Measurements from ENCODE around the gene FGD5. TPM values are rescaled to one million over a fixed set of nuclear protein-coding genes. Genes with fewer than 3 reads are reported as not detected.

Gene FGD5
- total and polyA plus RNA-seq, 2 experiments from 2014 or later: 7.4 to 12.2 TPM

DNA sequence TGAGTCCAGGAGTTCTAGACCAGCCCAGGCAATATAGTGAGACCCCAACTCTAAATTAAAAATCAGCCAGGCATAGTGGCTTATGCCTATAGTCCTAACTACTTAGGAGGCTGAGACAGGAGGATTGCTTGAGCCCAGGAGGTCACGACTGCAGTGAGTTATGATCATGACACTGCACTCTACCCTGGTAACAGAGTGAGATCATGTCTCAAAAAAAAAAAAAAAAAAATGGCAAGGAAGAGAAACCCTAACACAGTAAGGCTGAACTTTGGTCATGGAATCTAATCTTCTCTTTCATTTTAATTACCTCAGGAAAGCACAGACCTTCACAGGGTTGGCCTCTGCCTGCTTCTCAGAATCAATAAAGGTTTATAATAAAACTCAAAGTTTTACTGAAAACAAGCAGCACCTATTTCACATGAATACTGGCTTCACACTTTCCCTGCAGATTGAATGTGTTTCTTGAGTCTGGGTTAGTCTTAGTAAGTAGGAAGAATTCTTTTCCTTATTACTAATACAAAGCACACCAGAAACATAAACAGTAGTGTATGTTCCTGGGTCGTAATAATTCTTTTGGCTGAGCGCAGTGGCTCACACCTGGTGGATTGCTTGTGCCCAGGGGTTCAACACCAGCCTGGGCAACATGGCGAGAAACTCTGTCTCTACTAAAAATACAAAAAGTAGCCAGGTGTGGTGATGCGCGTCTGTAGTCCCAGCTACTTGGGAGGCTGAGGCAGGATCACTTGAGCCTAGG lies 117.0 kb downstream of the FGD5 start:
- H3K27me3 Mint-ChIP-seq (ENCODE audit: insufficient read depth, low read depth, poor library complexity): no peaks in the 10 kb centered on the region
- Histone ChIP-seq H4K20me1 (replicated peaks; ENCODE audit: insufficient read depth) (peaks cover 4% of the 10 kb centered on the region; the same call in 1 of the 2 replicates), H3K79me2 (replicated peaks; ENCODE audit: insufficient read depth) (no peaks in the 10 kb centered on the region), H3K27ac (ENCODE audit: low read depth) (no peak overlapping the region), H3K4me2 (no peak overlapping the region), H3K27me3 (ENCODE audit: insufficient read depth) (no peaks in the 10 kb centered on the region), H2AFZ (no peak overlapping the region), H3K36me3 (ENCODE audit: insufficient read depth) (no peaks in the 10 kb centered on the region), H3K9me2 (ENCODE audit: insufficient read depth) (no peaks in the 10 kb centered on the region), H3K4me3 (no peak overlapping the region), H3F3A (replicated peaks; ENCODE audit: low read depth) (no peaks in the 10 kb centered on the region), H3K4me1 (ENCODE audit: insufficient read depth) (no peaks in the 10 kb centered on the region)
- H3K36me3 Mint-ChIP-seq (ENCODE audit: low read depth): no peaks in the 10 kb centered on the region
- TF ChIP-seq ZNF331 (CRISPR knock-in tag; IDR thresholded peaks at IDR 0.05; ENCODE audit: low read depth) (no peak), ZNF462 (CRISPR knock-in tag; IDR thresholded peaks at IDR 0.05) (no peak), NANOG (IDR thresholded peaks at IDR 0.05; ENCODE audit: borderline replicate concordance) (no peak), STAT1 (IDR thresholded peaks at IDR 0.05; ENCODE audit: unreplicated experiment) (no peak), EZH2phosphoT487 (IDR thresholded peaks at IDR 0.05; ENCODE audit: unreplicated experiment) (no peak), EZH2 (IDR thresholded peaks at IDR 0.05; ENCODE audit: low read depth, unreplicated experiment) (no peak), POLR2AphosphoS5 (IDR thresholded peaks at IDR 0.05; ENCODE audit: low read depth) (no peak), JUNB (IDR thresholded peaks at IDR 0.05; ENCODE audit: unreplicated experiment) (no peak), REST (IDR thresholded peaks at IDR 0.05; ENCODE audit: unreplicated experiment) (no peak), ZNF114 (CRISPR knock-in tag; IDR thresholded peaks at IDR 0.05) (no peak), ETS1 (IDR thresholded peaks at IDR 0.05) (no peak), CREB1 (CRISPR knock-in tag; IDR thresholded peaks at IDR 0.05; ENCODE audit: low read depth) (no peak)
- H3K9me3 Mint-ChIP-seq: no peaks in the 10 kb centered on the region
- ATAC-seq (no peak), DNase-seq (ENCODE audit: low spot score) (no peak)
- H3K4me3 Mint-ChIP-seq: no peak overlapping the region
- no peaks in the 10 kb centered on the region for H3K4me1 Mint-ChIP-seq
- H3K27ac Mint-ChIP-seq: no peak overlapping the region
